Posterior vena cava (tissue), 2 donors: ENCODE data around the gene LRCOL1. TPM values are rescaled to one million over a fixed set of nuclear protein-coding genes. Genes with fewer than 3 reads are reported as not detected.

Source experiments
- DNase-seq: peaks from one replicate; pipeline ENCODE4 v3.0.0-alpha.2; 2020; ENCODE audit warnings: low spot score
- intact Hi-C, 2 donors: fragments of 100-400 bp; cut with DNase I; formaldehyde crosslinking; loops; one replicate each; pipeline versions ENCODE4 v1.14.1 to v1.14.2; 2022 to 2023
- total RNA-seq, 2 donors: library from RNA; stranded (reverse); fragmentation: NEBNext Ultra II Directional; extraction: Animal tissue kit (Norgen Biotek cat#: 25700); gene quantifications; one replicate each; pipeline ENCODE4 v1.2.1, GENCODE V29; 2021
- donor health status: DM: yes; HTN: yes; CAD: no.
- donor health status: DM: yes; HTN: yes; CAD: no.

The LRCOL1 gene
- total RNA-seq, 2 donors from 2014 or later: 0.62 to 0.65 TPM

DNA sequence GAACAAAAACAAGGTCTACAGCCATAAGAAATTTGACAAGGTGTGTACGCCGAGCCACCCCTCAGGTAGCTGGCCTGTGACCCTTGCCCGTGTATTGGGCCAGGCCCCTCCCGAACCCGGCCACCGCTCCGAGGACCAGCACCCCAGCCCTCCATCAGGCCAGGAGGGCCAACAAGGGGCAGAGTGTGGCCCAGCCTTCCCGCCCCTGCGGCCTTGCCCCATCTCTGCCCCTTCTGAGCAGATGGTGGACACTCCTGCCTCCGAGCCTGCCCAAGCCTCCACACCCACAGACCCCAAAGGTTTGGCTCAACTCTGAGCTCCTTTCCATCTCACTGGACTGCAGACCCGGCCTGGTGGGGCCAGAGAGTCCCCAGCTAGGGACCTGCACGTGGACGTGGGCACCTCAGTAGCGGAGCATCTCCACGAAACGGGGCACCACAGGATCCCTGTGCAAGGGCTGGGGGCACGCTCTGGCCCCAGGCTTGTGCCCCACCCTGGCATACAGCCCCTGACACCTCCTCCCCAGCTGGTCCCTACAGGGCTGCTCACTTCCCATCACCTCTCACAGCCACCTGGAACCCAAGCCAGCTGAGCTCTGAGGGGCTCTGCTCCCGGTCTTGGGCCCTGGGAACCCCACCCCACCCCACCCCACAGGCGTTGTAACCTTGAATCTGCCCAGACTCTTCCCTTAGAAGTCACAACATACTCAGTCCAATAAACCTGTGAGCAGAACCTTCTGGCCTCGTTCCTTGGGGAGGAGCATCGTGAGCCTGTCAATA lies 11.5 kb upstream of the LRCOL1 start:
- intact Hi-C loops: no loop called here
- no peak for DNase-seq

DNA sequence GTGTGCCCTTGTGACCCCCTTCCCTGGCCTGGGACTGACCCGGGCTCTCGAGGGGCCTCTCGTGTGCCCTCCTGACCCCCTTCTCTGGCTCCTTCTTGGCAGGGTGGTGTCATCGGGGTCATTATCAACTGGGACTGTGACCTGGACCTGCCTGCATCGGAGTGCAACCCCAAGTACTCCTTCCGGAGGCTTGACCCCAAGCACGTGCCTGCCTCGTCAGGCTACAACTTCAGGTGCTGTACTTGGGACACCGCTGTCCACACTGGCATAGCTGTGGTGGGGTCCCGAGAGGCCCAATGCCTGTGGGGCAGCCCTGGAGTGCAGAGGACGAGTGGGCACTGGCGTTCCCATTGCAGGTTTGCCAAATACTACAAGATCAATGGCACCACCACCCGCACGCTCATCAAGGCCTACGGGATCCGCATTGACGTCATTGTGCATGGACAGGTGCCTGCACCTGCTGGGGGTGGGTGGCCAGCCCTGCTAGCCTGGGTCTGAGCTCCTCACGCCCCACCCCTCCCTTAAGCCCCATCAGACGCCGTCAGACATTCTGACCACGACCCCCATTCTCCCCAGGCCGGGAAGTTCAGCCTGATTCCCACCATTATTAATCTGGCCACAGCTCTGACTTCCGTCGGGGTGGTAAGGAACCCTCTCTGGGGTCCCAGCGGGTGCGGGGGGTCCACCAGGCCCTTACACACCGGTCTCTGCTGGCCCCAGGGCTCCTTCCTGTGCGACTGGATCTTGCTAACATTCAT lies 10.7 kb upstream of the LRCOL1 start:
- no peak for DNase-seq
- intact Hi-C loops: no loop called here

DNA sequence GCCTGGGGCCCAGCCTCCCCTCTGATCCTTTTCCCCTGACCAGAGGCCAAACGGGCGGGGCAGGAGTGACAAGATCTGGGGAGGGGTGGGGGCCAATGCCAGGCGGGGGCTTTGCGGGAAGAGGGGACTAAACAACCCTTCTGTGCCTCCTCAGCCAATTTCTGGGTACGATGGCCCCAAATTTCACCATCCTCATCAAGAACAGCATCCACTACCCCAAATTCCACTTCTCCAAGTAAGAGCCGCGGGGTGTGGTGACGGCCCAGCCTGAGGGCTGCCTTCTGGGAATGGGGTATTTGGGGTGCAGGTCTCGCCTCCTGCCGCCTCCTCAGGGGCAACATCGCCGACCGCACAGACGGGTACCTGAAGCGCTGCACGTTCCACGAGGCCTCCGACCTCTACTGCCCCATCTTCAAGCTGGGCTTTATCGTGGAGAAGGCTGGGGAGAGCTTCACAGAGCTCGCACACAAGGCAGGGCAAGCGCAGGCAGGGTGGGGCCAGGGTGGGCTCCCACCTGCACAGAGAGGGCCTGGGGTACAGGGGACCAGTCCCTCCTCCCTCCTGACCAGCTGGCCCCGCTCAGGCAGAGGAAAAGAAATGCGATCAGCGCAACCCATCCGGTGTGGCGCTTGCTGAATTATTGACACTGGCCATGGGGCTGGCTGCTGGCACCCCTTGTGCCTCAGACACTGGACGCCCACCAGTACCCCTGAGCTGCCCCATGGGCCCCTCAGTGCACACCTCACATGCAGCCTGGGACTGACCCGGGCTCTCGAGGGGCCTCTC lies 9.9 kb upstream of the LRCOL1 start:
- DNase-seq: no peak
- intact Hi-C loops: no loop called here

DNA sequence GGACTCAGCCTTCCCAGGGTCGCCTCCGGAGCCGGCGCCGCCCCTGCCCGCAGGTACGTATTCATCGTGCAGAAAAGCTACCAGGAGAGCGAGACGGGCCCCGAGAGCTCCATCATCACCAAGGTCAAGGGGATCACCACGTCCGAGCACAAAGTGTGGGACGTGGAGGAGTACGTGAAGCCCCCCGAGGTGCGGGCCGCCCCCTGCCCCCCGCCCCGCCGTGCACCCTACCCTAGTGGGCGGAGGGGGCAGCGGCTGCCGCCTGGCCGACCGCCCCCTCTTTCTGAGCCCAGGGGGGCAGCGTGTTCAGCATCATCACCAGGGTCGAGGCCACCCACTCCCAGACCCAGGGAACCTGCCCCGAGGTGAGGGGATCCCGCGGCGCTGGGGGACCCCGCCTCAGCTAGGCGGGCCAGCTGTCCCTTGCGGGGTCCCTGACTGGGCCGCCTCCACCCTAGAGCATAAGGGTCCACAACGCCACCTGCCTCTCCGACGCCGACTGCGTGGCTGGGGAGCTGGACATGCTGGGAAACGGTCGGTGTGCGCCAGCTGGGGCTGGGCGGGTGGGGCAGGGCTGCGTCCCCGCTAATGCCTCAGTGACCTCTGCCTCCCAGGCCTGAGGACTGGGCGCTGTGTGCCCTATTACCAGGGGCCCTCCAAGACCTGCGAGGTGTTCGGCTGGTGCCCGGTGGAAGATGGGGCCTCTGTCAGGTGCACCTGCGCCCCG lies 9.2 kb upstream of the LRCOL1 start:
- intact Hi-C loops: loop anchor here (5.0 to 10.0 kb wide), 2 partner anchors 202 to 465 kb away; no protein-coding TSS in a partner anchor
- DNase-seq: no peak

DNA sequence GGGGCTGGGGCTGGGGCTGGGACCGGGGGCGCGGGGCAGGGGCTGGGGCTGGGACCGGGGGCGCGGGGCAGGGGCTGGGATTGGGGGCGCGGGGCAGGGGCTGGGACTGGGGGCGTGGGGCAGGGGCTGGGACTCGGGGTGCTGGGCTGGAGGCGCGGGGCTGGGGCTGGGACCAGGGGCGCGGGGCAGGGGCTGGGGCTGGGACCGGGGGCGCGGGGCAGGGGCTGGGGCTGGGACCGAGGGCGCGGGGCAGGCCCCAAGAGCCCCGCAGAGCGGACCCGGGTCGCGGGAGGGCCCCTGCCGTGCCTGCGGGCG lies 8.6 kb upstream of the LRCOL1 start:
- intact Hi-C loops: loop anchor here (5.0 to 10.0 kb wide), 2 partner anchors 202 to 464 kb away; no protein-coding TSS in a partner anchor
- DNase-seq: no peak

DNA sequence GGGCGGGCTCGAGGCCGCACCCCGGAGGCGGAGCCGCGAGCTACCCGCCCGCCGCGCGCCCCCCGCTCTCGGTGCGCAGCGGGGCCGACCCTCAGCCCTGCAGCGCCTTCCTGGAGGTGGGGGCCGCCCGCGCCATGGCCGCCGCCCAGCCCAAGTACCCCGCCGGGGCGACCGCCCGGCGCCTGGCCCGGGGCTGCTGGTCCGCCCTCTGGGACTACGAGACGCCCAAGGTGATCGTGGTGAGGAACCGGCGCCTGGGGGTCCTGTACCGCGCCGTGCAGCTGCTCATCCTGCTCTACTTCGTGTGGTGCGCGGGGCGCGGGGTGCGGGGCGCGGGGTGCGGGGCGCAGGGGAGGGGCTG lies 8.3 kb upstream of the LRCOL1 start, which contains the start of gene P2RX2:
P2RX2 (plus strand) TSS at position 94 of the 361 bp plus-strand sequence; CDS start at position 135, 41 bp downstream.
- peak; percentile 80 for DNase-seq
- intact Hi-C loops: loop anchor here (5.0 to 10.0 kb wide), 2 partner anchors 201 to 464 kb away; no protein-coding TSS in a partner anchor

DNA sequence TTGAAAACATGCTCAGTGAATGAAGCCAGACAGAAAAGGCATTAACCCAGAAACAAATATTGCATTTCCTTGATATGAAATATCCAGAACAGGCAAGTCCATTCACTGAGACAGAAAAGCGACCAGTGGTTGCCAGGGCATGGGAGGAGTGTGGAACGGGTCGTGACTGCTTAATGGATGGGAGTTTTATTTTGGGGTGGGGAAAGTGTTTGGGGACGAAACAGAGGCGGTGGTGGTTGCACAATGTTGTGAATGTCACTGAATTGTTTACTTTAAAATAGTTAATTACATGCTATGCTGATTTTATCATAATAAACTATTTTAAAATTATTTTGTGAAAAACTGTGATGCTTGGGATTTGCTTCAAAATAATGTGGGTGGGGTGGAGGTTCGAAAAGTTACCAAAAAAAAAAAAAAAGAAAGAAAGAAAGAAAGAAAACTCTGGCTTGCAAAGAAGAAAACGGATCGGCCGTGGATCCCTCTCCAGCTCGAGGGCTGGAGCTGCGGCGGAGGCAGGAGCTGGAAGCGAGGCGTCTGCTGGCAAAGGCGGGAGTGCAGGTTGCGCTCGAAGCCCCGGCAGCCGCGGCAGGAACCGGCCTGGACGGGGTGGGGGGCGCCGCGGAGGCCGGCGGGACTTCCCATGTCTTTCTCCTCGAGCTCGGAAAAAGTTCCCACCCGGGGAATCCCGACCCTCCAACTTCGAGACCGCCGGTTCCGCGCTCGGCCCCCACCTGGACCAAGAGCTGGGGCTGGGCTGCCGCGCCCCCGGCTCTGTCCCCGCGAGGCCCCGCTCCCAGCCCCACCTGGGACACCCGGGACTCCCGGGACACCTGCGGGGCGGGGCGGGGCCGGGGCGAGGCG lies 7.7 kb upstream of the LRCOL1 start:
- intact Hi-C loops: loop anchor here (5.0 to 10.0 kb wide), 2 partner anchors 201 to 463 kb away; no protein-coding TSS in a partner anchor
- no peak for DNase-seq

DNA sequence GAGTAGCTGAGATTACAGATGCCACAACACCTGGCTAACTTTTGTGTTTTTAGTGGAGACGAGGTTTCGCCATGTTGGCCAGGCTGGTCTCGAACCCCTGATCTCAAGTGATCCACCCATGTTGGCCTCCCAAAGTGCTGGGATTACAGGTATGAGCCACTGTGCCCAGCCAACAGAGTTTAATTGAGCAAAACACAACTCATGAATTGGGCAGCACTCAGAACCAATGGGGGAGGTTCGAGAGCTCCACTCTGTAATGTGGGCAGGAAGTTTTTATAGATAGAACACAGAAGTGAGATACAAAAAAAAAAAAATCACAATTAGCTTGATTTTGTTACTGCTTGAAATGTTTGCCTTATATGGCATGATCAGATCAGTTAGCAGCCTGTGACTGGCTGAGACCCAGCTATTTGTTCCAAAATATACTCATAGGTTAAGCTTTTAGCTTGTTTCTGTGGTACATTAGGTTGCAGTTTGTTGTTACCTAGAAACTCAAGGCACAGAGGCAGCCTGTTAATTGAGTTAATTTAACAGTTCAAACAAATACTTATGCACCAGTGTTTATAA lies 6.8 kb upstream of the LRCOL1 start:
- intact Hi-C loops: loop anchor here (5.0 to 10.0 kb wide), 2 partner anchors 200 to 462 kb away; no protein-coding TSS in a partner anchor
- no peak for DNase-seq

DNA sequence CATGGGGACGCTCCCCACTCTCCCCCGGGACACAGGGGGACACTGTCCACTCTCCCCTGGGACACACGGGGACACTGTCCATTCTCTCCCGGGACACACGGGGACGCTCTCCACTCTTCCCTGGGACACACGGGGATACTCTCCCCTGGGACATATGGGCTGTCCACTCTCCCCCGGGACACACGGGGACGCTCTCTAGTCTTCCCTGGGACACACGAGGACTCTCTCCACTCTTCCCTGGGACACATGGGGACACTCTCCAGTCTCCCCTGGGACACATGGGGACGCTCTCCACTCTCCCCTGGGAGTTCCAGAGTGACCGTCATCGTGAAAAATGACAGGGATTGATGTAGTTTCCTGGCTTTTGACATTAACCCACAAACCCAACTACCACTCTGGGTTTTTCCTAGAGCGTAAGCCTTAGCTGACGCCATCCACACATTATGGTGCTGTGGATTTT lies 5.2 kb upstream of the LRCOL1 start:
- DNase-seq: no peak
- intact Hi-C loops: loop anchor here (5.0 to 10.0 kb wide), 2 partner anchors 198 to 461 kb away; no protein-coding TSS in a partner anchor

DNA sequence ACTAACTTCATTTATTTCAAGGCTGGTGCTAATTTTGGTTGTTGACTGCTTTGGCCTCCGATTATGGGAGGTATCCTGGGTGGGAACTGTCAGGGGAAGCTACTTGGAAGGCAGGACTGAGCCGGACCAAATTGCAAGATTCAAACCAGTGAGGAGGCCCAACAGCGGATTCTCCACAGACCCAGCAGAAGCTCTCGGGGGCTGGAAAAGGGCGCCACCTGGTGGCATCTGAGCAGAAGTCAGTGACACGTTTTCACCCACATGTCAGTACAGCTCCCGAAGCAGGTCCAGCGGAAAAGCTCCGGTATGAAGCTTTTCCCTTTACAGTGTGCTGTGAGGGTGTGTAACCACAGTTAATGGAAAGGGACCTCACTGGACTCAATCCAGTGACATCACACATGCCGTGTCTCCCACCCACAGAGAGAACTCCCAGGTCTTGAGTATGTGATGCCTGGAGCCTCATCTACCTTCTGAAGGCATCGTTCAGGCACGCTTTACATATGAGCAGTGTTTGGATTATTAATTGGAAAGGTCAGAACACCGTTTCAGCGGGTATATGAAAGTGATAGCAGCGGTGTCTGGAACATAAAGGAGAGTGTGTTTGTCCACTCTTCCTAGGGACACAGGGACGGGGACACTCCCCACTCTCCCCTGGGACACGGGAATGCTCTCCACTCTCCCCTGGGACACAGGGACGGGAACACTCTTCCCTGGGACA lies 4.6 kb upstream of the LRCOL1 start:
- intact Hi-C loops: loop anchor here (5.0 to 10.0 kb wide), 2 partner anchors 198 to 460 kb away; no protein-coding TSS in a partner anchor
- peak; percentile 95 for DNase-seq

DNA sequence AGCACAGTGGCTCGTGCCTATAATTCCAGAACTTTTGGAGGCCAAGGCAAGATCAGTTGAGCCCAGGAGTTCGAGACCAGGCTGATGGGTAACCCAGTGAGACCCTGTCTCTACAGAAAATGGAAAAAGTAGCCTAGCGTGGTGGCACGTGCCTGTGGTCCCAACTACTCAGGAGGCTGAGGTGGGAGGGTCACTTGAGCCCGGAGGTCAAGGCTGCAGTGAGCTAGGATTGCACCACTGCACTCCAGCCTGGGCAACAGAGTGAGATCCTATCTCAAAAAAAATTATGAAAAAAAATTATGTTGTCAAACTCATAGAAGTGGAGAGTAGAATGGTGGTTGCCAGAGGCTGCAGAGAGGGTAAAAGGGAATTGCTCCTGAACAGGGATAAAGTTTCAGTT lies 3.6 kb upstream of the LRCOL1 start:
- no peak for DNase-seq
- intact Hi-C loops: loop anchor here in 1 of 2 donors (5.0 to 10.0 kb wide), 2 partner anchors 197 to 459 kb away; no protein-coding TSS in a partner anchor

DNA sequence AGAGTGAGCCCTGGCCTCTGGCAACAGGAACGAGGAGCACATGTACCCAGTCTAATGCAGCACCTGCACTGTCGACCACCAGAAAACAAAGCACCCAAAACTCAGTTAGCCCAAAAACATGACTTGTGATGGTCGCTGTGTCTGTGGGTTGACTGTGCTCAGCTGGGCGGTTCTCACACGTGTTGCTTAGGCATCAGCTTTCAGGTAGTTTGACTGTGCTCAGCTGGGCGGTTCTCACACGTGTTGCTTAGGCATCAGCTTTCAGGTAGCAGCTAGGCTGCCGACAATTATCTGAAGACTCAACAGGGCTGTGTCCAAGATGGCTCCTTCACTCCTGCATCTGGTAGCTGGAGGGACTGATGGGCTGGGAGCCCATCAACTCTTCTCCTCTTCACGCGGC lies 1.2 kb upstream of the LRCOL1 start:
- intact Hi-C loops: loop anchor here in 1 of 2 donors (5.0 to 10.0 kb wide), 2 partner anchors 194 to 457 kb away; no protein-coding TSS in a partner anchor
- DNase-seq: no peak

DNA sequence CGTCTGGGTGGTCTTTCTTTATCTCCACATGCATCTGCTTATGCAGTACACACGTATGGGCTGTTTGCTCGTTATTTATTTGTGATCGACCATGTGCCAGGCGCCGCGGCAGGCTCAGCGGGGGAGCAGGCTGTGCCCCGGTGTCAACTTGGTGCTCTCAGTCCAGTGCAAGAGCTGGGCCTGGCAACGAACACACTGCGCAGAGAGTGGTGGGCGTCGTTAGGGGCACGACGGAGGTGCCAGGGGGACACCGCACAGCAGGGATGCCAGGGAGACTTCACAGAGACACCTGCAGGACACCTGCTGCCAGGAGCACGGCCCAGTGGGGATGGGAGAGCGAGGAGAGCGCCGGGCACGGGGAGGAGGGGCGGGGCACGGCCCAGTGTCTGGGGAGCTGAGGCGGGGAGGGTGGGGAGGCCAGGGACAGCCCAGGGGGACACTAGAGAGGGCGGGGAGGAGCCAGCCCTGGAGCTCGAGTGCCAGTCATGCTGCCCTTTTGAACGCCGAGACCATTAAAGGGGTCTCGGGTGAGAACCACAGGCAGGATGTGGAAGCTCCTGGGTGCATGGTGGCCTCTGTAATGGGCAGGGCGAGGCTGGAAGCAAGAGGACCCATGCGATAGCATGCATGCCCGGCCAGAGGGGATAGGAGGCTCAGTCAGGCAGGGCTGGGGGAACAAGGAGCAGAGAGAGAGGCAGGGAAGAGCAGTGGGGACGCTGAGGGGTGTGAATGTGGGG lies 652 bp upstream of the LRCOL1 start:
- DNase-seq: no peak
- intact Hi-C loops: loop anchor here in 1 of 2 donors (5.0 to 10.0 kb wide), 2 partner anchors 194 to 456 kb away; no protein-coding TSS in a partner anchor

DNA sequence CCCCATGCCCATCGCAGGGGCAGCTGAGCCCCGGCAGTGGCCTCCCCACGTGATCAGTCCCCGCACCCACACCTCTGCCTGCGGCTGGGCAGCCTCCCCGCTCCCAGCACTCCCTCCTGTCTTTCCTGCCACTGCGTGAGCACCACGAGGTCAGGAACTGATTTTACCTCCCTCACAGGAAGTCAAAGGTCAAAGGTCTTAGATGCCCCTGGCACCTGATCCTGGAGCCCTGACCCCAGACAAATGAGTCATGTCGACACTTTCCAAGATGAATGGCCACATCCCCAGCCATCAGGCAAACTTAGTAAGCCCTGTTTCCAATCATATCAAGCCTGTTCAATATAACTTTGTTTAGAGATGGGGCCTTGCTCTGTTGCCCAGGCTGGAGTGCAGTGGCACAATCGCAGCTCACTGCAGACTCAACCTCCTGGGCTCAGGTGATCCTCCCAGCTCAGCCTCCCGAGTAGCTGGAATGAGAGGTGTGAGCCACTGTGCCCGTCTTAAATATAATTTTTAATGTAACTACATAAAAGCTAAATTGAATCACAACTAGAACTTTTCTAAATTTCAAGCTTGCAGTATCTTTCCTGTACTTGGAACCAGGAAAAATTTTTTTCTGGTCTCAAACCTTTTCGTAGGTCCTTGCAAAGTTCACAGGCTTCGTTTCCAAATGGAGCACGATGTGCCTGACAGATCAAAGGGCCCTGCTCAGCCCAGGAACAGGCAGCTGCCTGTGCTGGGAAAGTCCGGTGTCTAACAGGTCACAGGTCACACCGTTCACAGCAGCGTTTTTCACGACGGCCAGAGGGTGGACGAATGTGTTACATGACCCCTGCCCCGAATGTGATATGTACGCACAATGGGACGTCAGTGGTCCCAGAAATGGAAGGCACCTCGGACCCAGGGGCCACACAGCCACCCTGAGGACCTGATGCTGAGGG lies 1.9 kb downstream of the LRCOL1 start:
- no peak for DNase-seq
- intact Hi-C loops: loop anchor here in 1 of 2 donors (5.0 kb wide), 1 partner anchor 196 kb away; no protein-coding TSS in a partner anchor

DNA sequence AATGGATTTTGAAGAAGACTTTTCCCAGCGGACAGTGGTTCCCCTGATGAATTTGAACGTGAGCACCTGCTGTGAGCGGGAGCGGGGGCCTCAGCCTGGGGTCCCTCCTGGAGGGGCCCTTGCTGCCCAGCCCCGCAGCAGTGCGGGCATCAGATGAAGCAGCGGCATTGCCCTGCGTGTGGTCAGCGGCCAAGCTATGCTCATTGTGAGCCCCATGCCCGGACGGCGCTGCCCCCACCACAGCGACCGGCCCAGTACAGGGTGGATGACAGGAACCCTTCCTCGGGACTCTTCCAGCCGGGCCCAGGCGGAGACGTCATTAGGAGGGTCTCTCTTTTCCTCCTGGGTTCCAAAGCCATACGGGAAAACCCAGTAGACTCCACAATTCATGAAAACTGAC lies 3.5 kb downstream of the LRCOL1 start:
- intact Hi-C loops: loop anchor here in 1 of 2 donors (5.0 kb wide), 1 partner anchor 195 kb away; no protein-coding TSS in a partner anchor
- DNase-seq: no peak
